EL (cell line): ENCODE measurements around the gene PANK1.
"Not testable (repeated sequence)": the region's sequence is repeated elsewhere in the genome, so short reads cannot be mapped to it uniquely, and the experiment has no call there.

Source experiments
- DNase-seq: peaks from one replicate; pipeline ENCODE4 v3.0.0-alpha.2; 2016

PANK1 gene

DNA sequence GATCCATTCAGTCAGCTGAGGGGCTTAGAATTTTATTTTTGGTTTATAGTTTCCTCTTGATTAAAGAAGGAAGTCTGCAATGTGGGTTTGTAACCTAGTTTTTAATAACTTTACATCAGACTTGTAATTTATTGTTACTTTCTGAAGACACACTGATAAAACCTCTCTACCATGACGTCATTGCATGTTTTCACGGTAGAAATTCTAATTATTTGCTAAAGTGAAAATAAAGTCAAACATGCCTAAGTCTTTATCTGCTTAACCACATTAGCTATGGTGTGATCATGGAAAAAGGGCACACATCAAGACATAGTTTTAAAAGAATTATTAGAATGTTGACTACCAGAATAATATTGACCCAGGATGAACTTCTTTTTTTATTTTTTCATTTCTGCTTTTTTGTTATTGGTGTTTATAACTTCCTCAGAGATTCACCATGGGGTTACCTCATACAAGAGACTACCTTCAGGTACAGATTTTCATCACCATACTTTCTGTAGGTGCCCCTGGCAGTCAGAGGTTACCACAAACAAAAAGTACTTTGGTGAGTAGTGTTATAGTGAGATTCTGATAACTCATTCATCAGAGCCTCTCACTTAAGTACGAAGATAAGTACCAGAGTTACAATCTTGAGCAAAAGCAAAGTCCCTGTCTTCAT, 7.0 kb upstream of the PANK1 start:
- no peak for DNase-seq

- DNase-seq: no peak
These were observed 6.3 kb upstream of the PANK1 start for GRCh38 chr10:89651205-89651915.

- no peak for DNase-seq
These were observed 4.0 kb upstream of the PANK1 start for GRCh38 chr10:89649051-89649450.

DNA sequence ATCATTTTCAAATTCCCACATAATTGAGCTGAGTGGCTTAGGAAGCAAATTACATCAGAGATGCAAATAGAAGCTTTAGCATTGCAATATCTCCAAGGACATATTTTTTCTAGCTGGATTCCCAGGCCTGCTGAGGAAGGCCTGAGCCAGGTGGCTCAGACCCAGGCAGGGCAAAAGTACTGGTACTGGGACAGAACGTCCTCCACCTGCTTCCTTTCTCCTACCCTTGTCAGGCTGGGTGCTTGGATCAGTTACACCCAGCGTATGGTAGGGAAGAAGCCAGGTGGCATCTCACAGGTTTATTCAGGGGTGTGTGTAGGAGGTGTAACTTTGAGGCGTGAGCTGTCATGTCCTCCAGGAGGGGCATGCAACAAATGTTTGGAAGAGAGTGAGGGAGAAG, 3.0 kb upstream of the PANK1 start:
- DNase-seq: no peak

GRCh38 chr10:89646889-89647657, 2.0 kb upstream of the PANK1 start:
- no peak for DNase-seq

- DNase-seq: no peak
These were observed 715 bp upstream of the PANK1 start for GRCh38 chr10:89645742-89646172.

DNA sequence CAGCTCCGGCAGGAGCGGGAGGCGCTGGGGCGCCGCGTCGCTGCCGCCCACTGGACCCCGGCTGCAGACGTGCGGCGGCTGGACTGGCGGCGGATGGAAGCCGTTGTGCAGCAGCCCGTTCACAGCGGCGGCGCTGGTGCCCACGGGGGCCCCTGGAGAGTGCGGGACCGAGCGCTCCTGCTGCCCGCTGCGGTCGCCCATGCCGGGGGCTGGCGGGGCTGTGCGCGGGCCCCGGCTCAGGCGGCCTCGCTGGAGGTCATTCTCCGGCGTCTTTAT, 413 bp downstream of the PANK1 start:
- no peak for DNase-seq

GRCh38 chr10:89643812-89644690, 991 bp downstream of the PANK1 start:
- DNase-seq: peak; percentile 98

DNA sequence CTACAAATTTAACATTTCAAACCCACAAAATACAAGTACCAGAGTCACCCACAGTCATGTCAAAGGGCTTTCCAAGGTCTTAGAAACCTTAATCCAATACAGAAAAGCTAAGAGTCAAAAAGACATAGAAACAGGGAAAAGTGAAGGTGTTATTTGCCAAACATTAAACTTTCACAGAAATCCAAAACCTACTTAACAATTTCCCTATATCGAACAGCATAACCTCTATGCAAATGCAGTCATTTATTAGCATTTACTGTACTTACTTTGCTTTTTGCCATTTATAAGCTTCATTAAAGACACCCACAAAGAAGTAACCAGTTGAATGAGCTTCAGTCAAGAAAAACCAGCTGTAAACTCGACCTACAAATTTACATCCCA, 1.6 kb downstream of the PANK1 start:
- no peak for DNase-seq

DNA sequence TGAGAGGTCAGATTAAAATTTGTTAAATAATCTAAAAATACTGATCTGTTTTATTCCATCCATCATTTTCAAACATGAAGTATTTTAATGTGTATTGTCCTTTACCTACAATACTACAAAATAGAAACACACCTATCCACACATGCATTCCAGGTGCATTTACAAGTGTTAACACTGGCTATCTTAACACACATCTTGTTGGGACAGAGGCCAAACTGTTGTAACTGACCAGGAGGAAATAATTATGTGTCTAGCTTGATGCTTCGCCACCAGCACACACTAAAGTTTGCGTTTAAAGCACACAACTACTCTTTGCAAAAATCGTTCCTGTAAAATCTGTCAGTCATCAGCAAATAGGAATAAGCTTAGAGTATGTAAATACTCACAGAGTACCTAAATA, 2.8 kb downstream of the PANK1 start:
- no peak for DNase-seq

- DNase-seq: no peak
These were observed 4.8 kb downstream of the PANK1 start for GRCh38 chr10:89640241-89640640.

- no peak for DNase-seq
These were observed 5.7 kb downstream of the PANK1 start for GRCh38 chr10:89639326-89639725.

GRCh38 chr10:89637113-89637512, 7.9 kb downstream of the PANK1 start:
- DNase-seq: no peak

DNA sequence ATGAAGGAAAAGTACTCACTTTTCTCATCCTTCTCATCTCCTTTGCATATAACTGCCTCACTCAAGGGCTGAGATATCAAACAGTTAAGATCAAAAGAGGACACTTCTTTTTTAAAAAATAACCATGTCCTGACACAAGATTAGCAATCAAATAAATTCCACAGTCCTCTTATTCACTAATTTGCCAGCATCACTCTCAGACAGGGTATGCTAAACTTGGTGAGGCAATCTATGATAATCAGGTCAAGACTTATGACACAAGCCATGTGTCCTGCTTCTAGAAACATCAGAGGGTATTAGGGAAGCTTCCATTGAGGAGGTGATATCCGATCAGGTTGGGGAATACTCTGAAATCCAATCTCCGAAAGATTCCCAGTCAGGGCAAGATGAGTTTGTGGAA, 10.4 kb downstream of the PANK1 start:
- no peak for DNase-seq

DNA sequence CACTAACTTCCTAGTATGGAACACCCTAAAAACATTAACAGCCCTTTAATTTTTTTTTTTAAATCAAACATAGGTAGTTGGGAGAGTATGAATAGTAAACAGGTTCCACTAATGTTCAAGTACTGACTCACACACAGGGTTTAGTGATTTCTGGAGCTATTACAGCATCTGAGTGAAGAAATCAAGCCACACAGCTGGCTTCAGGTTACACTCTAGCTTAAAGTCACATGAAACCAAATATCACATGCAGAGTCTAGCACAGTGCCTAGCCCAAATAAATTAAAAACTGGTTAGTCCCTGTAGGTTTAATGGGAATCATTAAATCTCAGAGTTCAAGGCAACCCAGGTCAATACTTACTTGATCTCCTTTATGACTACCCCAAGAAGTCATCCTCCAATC, 11.6 kb downstream of the PANK1 start:
- peak; percentile 29 for DNase-seq

DNA sequence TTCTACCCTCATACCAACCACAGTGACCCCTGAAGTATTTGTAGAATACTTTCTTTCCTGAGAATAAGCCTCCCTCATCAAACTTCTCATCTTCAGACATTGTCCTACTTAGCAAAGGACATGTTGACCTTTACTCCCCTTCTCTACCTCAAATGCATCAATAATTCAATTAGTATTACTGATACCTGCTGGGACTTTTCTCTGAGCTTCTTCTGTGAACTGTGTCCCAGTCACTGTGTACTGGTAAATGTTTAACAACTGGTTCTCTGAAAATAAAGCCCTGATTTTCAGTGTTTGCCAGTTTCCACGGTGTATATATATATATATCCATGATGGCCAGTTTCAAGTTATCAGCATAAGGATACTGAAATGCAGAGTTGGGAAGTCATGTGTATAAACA, 12.2 kb downstream of the PANK1 start:
- DNase-seq: no peak

GRCh38 chr10:89627830-89628229, 17.2 kb downstream of the PANK1 start:
- no peak for DNase-seq

DNA sequence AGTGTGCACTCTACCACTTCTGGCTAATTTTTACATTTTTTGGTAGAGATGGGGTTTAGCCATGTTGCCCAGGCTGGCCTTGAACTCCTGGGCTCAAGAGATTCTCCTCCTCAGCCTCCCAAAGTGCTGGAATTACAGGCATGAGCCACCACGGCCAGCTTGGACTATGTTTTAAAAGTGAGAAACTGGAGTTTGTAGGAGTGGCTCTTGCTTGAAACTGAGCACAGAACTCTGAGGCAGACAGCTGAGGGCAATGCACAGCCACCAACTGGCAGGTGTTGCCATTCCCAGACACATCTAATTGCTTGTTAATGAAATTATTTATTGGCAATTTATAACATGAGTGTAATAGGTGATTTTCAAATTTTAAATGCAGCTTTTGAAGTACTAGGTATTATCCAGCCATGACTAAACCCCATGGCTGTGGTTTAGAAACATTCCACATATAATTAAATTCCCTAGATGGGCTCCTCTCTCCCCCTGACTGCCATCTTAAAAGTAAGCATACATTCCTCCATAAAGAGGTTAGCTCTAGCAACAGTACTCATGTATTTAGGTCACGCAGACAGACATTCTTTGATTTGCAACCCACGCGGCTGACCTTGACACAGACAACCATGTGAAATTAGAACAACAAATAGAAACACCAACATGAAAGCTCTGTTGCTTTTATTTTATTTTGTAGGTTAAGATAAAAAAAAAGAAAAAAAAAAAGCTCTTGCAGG, 19.8 kb downstream of the PANK1 start:
- peak; percentile 34 for DNase-seq

DNA sequence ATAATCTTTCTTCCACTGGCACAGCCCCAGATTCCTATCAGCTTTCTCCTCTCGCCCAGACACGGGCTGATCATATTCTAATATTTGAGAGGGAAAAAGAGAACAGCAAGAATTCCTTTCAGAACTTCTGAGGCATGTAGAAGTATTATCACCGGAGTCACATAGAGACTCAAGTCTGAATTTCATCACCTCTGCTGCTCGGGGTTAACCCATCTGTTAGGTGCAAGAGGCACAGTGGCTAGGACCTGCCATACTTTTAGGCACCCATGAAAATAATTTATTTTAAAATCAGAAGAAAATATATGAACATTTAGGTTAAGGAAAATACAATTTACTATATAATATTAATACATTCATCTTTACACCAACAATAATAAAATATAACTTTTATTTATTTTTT, 21.0 kb downstream of the PANK1 start:
- DNase-seq: no peak

GRCh38 chr10:89622151-89622550, 22.9 kb downstream of the PANK1 start:
- no peak for DNase-seq

DNA sequence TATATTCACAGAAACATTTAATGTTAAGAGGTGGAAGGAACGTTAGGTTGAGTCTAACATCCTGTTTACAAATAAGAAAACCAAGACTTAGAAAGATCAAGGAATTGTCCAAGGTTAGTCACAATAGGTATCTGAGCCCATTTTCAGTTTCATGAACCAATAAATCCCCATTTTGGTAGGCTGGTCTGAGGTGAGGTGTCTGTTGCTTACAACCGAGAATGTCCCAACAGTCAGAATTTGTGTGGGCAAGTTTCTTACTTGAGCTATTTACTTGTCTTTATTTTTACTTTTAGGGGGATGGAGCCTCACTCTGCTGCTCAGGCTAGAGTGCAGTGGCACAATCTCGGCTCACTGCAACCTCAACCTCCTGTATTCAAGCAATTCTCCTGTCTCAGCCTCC, 23.6 kb downstream of the PANK1 start:
- DNase-seq: no peak

DNA sequence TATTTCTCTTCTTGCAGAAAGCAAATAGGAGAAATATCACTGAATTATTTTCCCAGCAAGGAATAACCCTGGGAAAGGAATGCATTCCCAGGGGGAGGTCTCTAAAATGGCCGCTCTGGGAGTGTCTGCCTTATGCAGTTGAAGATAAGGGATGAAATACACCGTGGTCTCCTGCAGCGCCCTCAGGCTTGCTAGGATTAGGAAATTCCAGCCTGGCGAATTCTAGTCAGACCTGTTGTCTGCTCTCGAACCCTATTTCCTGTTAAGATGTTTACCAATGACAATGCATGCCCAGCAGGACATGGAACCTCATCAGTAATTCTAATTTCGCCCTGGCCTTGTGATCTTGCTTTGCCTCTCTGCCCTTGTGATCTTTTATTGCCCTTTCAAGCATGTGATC, 24.7 kb downstream of the PANK1 start:
- DNase-seq: not testable (repeated sequence)

- DNase-seq: peak; percentile 6
These were observed 29.2 kb downstream of the PANK1 start for GRCh38 chr10:89615824-89616223.
